ENCODE data around the gene NLGN1. TPM values are rescaled to one million over a fixed set of nuclear protein-coding genes. Genes with fewer than 3 reads are reported as not detected.

The NLGN1 gene
- total RNA-seq, 1 donor from 2014 or later: 4.5 TPM

DNA sequence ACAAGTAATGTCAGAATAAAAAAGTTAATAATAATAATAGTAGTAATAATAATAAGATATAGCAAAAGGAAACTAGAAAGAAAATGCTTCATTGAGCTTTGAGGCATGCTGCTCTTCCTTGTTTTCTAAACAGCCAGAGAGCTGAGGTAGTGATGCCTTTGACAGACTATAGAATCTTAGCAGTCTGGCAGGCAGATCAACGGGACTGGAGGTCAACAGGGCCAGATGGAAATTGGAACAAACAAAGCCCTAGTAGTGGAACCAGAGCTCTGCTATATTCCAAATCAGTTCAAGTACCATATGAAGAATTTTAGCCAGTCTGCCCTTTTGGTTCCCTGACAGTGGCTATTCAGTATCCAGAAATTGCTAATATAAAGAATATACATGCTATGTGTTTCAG lies 278.6 kb downstream of the NLGN1 start:
- no peak for TF ChIP-seq CTCF (IDR thresholded peaks at IDR 0.05; ENCODE audit: insufficient read depth, low read length, poor library complexity, severe bottlenecking)
- no peak overlapping the region for H3K4me3 ChIP-seq (ENCODE audit: low read depth, low read length)

GRCh38 chr3:173681188-173681678 lies 283.7 kb downstream of the NLGN1 start:
- no peak for TF ChIP-seq CTCF (IDR thresholded peaks at IDR 0.05; ENCODE audit: insufficient read depth, low read length, poor library complexity, severe bottlenecking)
- no peaks in the 10 kb centered on the region for H3K27me3 ChIP-seq (ENCODE audit: control insufficient read depth, insufficient read depth, low read length)
- H3K4me3 ChIP-seq (ENCODE audit: low read depth, low read length): no peak overlapping the region
- DNase-seq (ENCODE audit: low read depth): no peak
- no peaks in the 10 kb centered on the region for H3K36me3 ChIP-seq (ENCODE audit: control insufficient read depth, insufficient read depth, low read length)

More for the DNA sequence above, 278.6 kb downstream of the NLGN1 start:
- Histone ChIP-seq H3K36me3 (ENCODE audit: control insufficient read depth, insufficient read depth, low read length) (no peaks in the 10 kb centered on the region), H3K27me3 (ENCODE audit: control insufficient read depth, insufficient read depth, low read length) (no peaks in the 10 kb centered on the region)
- no peak for DNase-seq (ENCODE audit: low read depth)

GRCh38 chr3:173685456-173685855 lies 287.9 kb downstream of the NLGN1 start:
- no peaks in the 10 kb centered on the region for H3K36me3 ChIP-seq (ENCODE audit: control insufficient read depth, insufficient read depth, low read length)
- DNase-seq (ENCODE audit: low read depth): no peak
- no peak overlapping the region for H3K4me3 ChIP-seq (ENCODE audit: low read depth, low read length)
- no peaks in the 10 kb centered on the region for H3K27me3 ChIP-seq (ENCODE audit: control insufficient read depth, insufficient read depth, low read length)
- no peak for TF ChIP-seq CTCF (IDR thresholded peaks at IDR 0.05; ENCODE audit: insufficient read depth, low read length, poor library complexity, severe bottlenecking)

DNA sequence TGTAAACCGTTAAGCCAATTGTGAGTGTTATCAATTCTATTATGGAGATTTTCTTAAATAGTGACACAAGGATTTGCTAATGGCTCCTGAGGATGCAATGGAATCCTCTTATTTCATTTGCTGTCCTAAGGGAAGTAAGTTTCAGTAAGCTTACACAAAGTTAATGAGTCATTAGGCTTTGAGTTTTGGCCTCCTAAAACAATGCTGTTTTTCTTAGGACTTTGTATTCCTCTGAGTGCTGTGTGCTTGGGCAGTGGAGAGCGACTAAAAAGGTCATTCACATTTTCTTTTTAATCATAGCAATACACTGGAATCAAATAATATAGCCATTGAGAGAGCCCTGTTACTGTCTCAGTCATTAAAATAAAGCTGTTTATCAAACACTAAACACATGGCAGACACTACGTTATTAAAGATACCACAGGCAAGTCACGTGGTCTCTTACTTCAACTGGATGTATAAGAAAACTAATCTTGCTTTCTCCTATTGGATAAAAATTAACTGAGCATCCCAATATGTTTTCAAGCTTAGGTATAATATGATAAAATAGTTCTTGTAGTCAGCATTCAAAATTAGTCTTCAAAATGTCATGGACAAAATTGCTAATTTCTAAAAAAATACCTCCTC lies 290.8 kb downstream of the NLGN1 start:
- Histone ChIP-seq H3K27me3 (ENCODE audit: control insufficient read depth, insufficient read depth, low read length) (no peaks in the 10 kb centered on the region), H3K4me3 (ENCODE audit: low read depth, low read length) (no peak overlapping the region), H3K36me3 (ENCODE audit: control insufficient read depth, insufficient read depth, low read length) (no peaks in the 10 kb centered on the region)
- DNase-seq (ENCODE audit: low read depth): peak; percentile 28
- TF ChIP-seq CTCF (IDR thresholded peaks at IDR 0.05; ENCODE audit: insufficient read depth, low read length, poor library complexity, severe bottlenecking): no peak

DNA sequence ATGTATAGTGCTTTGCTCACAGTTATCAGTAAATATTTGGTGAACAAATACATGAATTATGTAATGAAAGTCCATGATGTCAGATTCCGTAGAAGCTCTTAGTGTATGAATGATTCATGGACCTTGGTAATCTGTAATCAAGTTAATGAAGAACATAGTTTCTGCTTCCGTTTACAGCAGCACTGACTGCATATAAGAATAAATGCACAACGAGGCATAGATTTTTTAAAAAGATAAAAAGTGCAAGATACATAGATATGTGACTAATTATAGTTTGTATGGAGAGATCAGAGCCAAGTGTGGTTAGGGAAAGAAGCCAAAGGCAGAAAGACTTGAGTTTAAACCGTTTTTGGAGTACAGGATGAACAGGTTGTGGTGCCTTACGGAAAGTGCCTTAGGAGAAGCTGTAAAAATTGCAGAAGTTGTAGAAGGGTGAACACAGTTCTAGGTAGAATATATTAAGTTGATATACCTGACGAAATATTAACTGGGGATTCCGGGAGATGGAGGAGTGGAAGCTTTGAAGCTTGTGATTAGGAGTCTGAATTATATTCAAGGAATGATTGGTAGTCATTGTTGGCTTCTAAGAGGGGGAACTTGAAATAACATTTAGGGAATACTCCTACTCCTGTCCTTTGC lies 293.1 kb downstream of the NLGN1 start:
- H3K36me3 ChIP-seq (ENCODE audit: control insufficient read depth, insufficient read depth, low read length): no peaks in the 10 kb centered on the region
- DNase-seq (ENCODE audit: low read depth): no peak
- no peaks in the 10 kb centered on the region for H3K27me3 ChIP-seq (ENCODE audit: control insufficient read depth, insufficient read depth, low read length)
- no peak overlapping the region for H3K4me3 ChIP-seq (ENCODE audit: low read depth, low read length)
- no peak for TF ChIP-seq CTCF (IDR thresholded peaks at IDR 0.05; ENCODE audit: insufficient read depth, low read length, poor library complexity, severe bottlenecking)
